Left lung (tissue), 10 donors: ENCODE measurements around the gene KXD1. TPM values are rescaled to one million over a fixed set of nuclear protein-coding genes. Genes with fewer than 3 reads are reported as not detected.

Experiments used
- ATAC-seq: fragments of 200-7000 bp; cut with Tn5 transposase; one replicate; pipeline ENCODE4 v1.9.1; 2020; ENCODE audit warnings: moderate library complexity
- DNase-seq, 4 donors: peaks; one replicate each; pipeline ENCODE4 v3.0.0-alpha.2; 2013 to 2020
- H3K27ac ChIP-seq, 2 donors: fragments of 200-600 bp; sonication (generic) in 1 of 2; one replicate each; pipeline versions ENCODE4 v1.5.0 to v1.8.0; 2020 to 2021
- H3K27me3 ChIP-seq, 2 donors: fragments of 200-600 bp; sonication (generic) in 1 of 2; one replicate each; pipeline versions ENCODE4 v1.5.0 to v1.8.0; 2020 to 2021
- H3K36me3 ChIP-seq, 2 donors: fragments of 200-600 bp; sonication (generic) in 1 of 2; one replicate each; pipeline versions ENCODE4 v1.5.0 to v1.8.0; 2020 to 2021
- H3K4me1 ChIP-seq, 2 donors: fragments of 200-600 bp; one replicate each; pipeline ENCODE4 v1.8.0; 2021
- H3K4me3 ChIP-seq, 2 donors: fragments of 200-600 bp; sonication (generic) in 1 of 2; one replicate each; pipeline versions ENCODE4 v1.5.0 to v1.8.0; 2020 to 2021; ENCODE audit warnings: mild to moderate bottlenecking in 1 of 2
- H3K9me3 ChIP-seq, 2 donors: fragments of 200-600 bp; sonication (generic) in 1 of 2; one replicate each; pipeline versions ENCODE4 v1.5.0 to v1.8.0; 2020 to 2021
- intact Hi-C, 2 donors: fragments of 100-400 bp; cut with DNase I; formaldehyde crosslinking; loops; one replicate each; pipeline versions ENCODE4 v1.11.2 to v1.14.2; 2022
- polyA plus RNA-seq, 6 donors: library from polyadenylated mRNA; unstranded; fragments of 120-200 nt; gene quantifications; one replicate each; pipeline ENCODE4 v1.2.1, GENCODE V29; 2013; ENCODE audit not compliant: insufficient read length in 6 of 6
- total RNA-seq, 2 donors: library from RNA; stranded (reverse); fragmentation: NEBNext Ultra II Directional; extraction: Animal tissue kit (Norgen Biotek cat#: 25700); gene quantifications; one replicate each; pipeline ENCODE4 v1.2.1, GENCODE V29; 2021
- TF ChIP-seq, protein P1 (sequence below), 2 donors: fragments of 200-600 bp; sonication (generic) in 1 of 2; IDR thresholded peaks; one replicate each; pipeline versions ENCODE4 v1.5.0 to v1.8.0; 2021; ENCODE audit warnings: antibody characterized with exemption in 2 of 2
- donor health status: DM: no; HTN: yes; CAD: no.
- donor health status: DM: no; HTN: no; CAD: no.

The KXD1 gene
- total and polyA plus RNA-seq, 8 donors: 65.6 to 86.2 (median 71.2) TPM

DNA sequence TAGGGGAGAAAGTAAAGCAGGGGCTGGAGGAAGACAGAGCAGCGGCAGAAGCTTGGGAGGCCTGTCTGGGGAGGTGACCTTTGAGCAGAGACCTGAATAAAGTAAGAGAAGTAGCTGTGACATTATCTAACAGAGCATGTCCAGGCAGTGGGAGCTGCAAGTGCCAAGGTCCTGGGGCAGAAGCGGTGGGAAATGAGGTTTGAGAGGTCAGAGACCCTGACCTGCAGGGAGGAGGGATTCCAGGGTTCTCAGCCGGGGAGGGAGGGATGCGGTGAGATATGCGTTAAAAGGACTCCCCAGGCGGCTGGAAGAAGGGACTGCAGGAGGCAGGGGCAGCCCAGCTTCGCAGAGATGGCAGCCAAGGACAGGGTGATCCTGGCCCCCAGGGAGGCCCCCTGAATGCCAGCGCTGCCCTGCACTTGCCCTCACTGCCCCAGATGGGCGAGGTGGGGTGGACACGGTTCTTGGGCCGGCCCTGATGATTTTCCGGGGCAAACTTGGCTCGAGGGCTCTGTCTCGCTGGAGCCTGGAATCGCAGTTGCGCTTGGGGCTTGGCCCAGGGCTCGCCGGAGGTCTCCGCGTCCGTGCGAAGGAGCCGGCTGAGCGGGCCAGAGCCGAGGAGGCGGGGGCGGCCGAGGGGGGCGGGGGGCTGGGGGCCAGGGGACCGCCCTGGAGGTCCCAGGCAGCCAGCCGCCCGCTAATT lies 45.7 kb downstream of the KXD1 start:
- no peak overlapping the region for H3K4me3 ChIP-seq
- H3K36me3 ChIP-seq: no peaks in the 10 kb centered on the region
- TF ChIP-seq, protein P1, sequence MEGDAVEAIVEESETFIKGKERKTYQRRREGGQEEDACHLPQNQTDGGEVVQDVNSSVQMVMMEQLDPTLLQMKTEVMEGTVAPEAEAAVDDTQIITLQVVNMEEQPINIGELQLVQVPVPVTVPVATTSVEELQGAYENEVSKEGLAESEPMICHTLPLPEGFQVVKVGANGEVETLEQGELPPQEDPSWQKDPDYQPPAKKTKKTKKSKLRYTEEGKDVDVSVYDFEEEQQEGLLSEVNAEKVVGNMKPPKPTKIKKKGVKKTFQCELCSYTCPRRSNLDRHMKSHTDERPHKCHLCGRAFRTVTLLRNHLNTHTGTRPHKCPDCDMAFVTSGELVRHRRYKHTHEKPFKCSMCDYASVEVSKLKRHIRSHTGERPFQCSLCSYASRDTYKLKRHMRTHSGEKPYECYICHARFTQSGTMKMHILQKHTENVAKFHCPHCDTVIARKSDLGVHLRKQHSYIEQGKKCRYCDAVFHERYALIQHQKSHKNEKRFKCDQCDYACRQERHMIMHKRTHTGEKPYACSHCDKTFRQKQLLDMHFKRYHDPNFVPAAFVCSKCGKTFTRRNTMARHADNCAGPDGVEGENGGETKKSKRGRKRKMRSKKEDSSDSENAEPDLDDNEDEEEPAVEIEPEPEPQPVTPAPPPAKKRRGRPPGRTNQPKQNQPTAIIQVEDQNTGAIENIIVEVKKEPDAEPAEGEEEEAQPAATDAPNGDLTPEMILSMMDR (IDR thresholded peaks at IDR 0.05): no peak
- no peak for DNase-seq
- ATAC-seq: no peak
- H3K27ac ChIP-seq: no peak overlapping the region
- H3K27me3 ChIP-seq: peaks cover 43 to 96% of the 10 kb centered on the region in 2 donors
- intact Hi-C loops: no loop called here
- peaks cover 4 to 25% of the 10 kb centered on the region in 2 donors for H3K4me1 ChIP-seq
- H3K9me3 ChIP-seq: no peaks in the 10 kb centered on the region

DNA sequence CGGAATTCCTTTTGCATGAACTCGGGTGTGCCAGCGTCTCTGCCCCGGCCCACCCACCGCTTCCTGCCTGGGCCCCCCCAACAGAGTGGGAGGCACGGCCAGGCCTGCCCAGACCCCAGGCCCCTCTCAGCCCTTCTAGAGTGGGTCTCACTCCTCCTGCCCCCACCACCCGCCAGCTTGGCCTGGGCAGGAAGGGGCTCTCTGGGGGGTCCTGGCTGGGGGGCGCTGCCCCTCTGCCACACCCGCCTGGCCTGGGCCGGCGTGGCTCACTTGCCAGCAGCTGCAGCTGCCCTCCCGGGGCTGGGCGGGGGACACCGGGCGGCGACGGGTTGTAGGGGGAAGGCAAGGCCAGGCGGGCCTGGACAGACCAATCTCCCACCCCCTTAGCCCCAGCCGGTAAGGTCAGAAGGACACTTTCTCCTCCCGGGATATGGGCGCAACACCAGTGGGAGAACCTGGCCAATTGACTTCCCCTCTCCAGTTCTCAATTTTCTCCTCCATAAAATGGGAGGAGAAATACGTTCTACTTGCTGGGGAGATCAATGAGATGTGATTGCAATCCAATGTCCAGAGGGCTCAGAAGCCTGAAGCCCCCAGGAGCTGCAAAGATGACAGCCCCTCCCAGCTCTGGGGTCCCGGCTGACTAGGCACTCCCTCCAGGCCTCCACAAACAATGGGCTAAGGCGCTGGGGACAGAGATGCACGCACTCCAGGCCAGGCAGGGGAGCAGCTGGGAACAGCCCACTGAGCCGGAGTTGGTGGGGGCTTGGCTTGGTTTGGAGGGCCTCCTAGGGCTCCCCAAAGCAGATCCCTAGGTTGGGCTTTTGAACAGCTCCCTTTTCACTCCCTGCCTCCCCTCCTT lies 46.5 kb downstream of the KXD1 start:
- Histone ChIP-seq H3K36me3 (no peaks in the 10 kb centered on the region), H3K4me1 (peaks cover 4 to 25% of the 10 kb centered on the region in 2 donors), H3K27ac (no peak overlapping the region), H3K27me3 (peaks cover 49 to 96% of the 10 kb centered on the region in 2 donors), H3K4me3 (no peak overlapping the region), H3K9me3 (no peaks in the 10 kb centered on the region)
- no peak for ATAC-seq
- TF ChIP-seq, protein P1 (IDR thresholded peaks at IDR 0.05): no peak
- intact Hi-C loops: no loop called here
- DNase-seq: no peak

GRCh38 chr19:18604820-18605159 lies 47.1 kb downstream of the KXD1 start:
- no peaks in the 10 kb centered on the region for H3K9me3 ChIP-seq
- intact Hi-C loops: no loop called here
- peaks cover 55 to 96% of the 10 kb centered on the region in 2 donors for H3K27me3 ChIP-seq
- TF ChIP-seq, protein P1 (IDR thresholded peaks at IDR 0.05): no peak
- H3K27ac ChIP-seq: no peak overlapping the region
- DNase-seq (no peak), ATAC-seq (no peak)
- H3K4me3 ChIP-seq: no peak overlapping the region
- peaks cover 4 to 25% of the 10 kb centered on the region in 2 donors for H3K4me1 ChIP-seq
- H3K36me3 ChIP-seq: no peaks in the 10 kb centered on the region

DNA sequence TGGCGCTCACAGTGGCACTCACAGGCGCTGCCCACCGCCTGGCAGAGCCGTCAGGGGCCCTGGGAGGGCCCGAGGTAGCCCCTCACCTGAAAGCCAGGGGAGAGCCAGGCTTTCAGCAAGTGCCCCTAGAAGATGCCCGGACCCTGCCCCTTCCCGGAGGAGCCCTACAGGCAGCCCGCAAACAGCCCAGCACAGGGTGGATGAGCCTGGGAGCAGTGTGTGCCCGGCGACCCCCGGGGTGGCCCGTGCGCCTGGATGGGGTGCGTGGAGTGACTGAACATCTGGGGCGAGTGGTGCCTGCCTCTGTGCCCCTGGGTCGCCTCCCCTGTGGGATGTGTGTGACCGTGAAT lies 47.5 kb downstream of the KXD1 start:
- TF ChIP-seq, protein P1 (IDR thresholded peaks at IDR 0.05): no peak
- Histone ChIP-seq H3K27ac (no peak overlapping the region), H3K27me3 (peaks cover 59 to 96% of the 10 kb centered on the region in 2 donors), H3K36me3 (no peaks in the 10 kb centered on the region), H3K4me1 (peaks cover 5 to 25% of the 10 kb centered on the region in 2 donors), H3K4me3 (no peak overlapping the region), H3K9me3 (no peaks in the 10 kb centered on the region)
- DNase-seq: no peak
- no peak for ATAC-seq
- intact Hi-C loops: no loop called here

GRCh38 chr19:18605546-18606280 lies 48.0 kb downstream of the KXD1 start:
- H3K27ac ChIP-seq: no peak overlapping the region
- peaks cover 64 to 96% of the 10 kb centered on the region in 2 donors for H3K27me3 ChIP-seq
- TF ChIP-seq, protein P1 (IDR thresholded peaks at IDR 0.05): no peak
- no peaks in the 10 kb centered on the region for H3K9me3 ChIP-seq
- H3K4me3 ChIP-seq: no peak overlapping the region
- ATAC-seq (no peak), DNase-seq (no peak)
- intact Hi-C loops: no loop called here
- H3K36me3 ChIP-seq: no peaks in the 10 kb centered on the region
- H3K4me1 ChIP-seq: peaks cover 10 to 29% of the 10 kb centered on the region in 2 donors
